GM18873 (cell line): ENCODE data around the gene ZNF41.
"Not testable (repeated sequence)": the region's sequence is repeated elsewhere in the genome, so short reads cannot be mapped to it uniquely, and the experiment has no call there.

Experiments
- ATAC-seq: cut with Tn5 transposase; IDR thresholded peaks from one replicate; pipeline ENCODE4 v1.9.1; 2021; ENCODE audit warnings: mild to moderate bottlenecking, moderate library complexity, moderate number of reproducible peaks; ENCODE audit not compliant: unreplicated experiment, low FRiP score

ZNF41 gene

DNA sequence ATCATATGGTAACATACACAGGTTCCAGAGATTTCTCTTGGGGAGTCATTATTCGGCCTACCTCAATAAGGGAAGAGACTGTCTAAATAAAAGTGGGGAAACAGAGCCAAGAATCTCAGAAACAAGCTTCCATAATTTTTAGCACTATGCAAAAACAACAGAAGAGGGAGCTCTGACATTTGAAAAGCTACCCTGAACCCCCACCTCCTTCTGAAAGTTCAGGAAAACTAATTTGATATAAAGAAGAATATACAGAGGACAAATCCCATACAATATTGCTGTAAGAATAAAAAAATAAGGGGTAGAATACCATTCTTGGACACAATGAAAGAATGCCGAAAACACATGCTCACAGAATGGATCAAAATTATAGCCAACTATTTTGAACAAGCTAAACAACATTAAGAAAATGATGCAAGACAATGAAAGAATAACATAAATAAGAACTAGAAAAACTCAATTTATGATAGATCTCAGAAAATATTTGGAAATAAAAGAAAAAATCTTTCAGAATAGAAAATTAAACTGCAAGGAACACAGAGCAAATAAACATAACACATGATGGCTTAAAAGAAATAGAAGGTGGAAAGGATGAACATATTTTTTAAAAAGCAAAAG, 14.4 kb upstream of the ZNF41 start:
- ATAC-seq = no peak

DNA sequence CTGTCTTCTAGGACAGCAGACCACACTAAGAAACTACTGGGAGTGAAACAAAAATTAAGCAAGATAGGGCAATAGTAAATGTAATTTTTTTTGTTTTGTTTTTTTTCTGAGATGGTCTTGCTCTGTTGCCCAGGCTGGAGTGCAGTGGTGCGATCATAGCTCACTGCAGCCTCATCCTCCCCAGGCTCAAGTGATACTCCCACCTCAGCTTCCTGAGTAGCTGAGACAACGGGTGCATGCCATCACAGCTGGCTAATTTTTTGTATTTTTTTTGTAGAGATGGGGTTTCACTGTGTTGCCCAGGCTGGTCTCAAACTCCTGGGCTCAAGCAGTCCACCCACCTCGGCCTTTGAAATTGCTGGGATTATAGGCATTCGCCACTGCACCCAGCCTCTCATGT, 9.1 kb upstream of the ZNF41 start:
- not testable (repeated sequence) for ATAC-seq

DNA sequence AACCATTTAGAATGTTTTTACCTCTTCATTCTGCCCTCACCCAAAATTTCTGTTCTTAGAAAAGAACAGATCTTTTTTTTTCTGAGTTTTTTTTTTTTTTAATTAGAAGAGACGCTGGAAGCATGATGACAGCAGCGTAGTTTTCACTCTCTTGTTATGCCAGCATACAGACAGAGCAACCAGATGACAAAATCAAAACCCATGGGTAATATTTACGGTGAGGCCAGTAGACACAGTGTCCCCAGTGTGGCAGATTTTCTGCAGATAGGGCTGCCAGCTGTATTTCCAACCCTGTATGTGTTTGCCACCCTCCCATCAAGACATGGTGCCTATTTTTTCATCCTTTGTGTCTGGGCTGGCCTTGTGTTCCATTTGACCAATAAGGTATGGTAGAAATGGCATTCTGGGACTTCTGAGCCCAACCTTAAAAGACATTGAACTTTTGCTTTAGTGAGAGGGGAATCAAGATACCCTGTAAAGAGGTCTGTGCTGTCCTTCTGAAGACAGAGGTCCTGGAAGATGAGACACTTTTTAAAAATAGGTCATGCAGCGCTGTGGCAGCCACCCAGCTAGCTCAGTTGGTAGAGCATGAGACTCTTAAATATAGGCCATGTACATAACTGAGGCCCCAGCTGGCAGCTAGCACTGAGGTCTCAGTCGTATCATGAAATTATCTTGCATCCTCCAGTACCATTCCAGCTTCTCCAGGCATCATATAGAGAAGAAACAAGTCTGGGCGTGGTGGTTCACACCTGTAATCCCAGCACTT, 6.7 kb upstream of the ZNF41 start:
- no peak for ATAC-seq

DNA sequence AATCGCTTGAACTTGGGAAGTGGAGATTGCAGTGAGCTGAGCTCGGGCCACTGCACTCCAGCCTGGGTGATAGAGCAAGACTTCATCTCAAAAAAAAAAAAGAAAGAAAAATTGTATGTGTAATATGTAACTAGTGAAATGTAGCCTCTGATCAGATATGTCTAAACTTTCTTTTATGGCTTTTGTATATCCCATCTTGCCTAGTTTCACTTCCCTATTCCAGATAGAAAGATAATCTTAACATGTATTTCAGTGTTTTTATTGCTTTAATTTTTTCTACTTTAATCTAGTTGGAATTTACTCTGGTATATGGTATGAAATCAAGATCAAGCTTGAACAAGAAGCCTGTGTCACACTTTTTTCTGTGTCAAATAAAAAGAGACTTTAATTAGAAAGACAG, 1.9 kb upstream of the ZNF41 start:
- ATAC-seq = no peak

DNA sequence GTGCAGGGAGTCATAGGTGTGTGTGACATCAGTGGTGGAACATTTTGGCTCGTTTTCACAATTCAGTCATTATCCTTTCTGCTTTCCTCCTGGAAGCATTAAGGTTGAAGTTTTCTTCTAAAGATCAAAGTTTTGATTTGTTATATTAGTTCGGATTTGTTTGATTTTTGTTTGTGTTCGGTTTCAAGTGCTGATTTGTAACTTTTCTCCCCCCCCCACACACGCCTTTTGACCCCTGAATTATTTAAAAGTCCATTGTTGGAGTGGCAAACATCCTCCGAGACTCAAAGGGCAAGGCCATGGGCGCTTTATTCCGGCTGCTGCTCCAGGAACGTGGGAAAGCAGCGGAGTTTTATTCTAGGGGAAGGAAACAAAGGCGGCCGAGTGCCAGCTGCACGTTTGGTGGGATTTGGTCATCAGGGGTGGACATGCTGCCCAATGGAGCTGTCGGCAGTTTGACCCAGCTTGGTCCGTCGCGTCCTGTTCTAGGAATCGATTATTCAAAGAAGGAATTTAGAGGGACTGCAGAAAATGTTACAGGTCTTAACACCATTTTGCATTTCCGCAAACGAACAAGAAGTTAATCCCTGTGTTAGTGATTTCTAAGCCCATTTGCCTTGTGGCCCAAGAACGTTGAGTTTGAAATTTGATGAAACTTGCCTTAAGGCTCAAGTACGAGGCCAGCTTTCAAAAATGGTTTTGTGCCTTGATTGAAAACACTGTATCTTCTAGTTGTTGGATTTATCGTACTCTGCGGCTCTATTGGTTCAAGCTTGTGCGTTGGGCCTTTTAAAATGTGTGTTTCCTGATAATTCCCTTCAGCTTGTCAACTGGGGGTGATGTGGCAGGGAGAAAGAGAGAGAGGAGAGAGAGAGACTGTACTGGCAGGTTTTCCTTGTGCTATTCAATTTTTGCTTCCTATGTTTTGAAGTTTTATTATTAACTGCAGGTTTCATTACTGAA, 565 bp upstream of the ZNF41 start:
- ATAC-seq = no peak

DNA sequence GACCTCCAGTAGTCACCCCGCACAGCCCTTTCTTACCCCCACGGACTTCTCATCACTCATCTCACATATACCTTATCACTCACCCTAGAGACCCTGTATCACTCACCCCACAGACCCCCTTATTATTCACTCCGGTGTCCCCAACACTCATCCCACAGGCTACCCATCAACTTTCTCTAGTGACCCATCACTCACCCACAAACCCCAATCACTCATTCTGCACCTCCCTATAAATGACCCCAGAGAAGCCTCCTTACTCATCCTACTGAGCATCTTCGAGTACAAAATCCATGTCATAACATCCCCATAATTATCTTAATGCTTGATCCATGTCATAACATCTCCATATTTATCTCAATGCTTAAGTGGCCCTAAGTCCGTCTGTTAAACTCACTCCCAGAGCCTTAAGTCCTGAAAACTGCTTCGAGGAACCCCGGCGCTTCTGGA, 934 bp downstream of the ZNF41 start:
- ATAC-seq = no peak

DNA sequence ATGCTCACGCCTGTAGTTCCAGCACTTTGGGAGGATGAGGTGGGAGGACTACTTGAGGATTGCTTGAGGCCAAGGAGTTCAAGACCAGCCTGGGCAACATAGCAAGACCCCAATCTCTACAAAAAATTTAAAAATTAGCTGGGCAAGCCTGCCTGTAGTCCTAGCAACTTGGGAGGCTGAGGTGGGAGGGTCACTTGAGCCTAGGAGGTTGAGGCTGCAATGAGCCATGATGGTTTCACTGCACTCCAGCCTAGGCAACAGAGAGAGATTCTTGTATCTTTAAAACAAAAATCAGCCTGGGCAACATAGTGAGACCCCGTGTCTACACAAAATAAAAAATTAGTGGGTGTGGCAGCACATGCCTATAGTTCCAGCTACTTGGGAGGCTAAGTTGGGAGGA, 1.9 kb downstream of the ZNF41 start:
- no peak for ATAC-seq

DNA sequence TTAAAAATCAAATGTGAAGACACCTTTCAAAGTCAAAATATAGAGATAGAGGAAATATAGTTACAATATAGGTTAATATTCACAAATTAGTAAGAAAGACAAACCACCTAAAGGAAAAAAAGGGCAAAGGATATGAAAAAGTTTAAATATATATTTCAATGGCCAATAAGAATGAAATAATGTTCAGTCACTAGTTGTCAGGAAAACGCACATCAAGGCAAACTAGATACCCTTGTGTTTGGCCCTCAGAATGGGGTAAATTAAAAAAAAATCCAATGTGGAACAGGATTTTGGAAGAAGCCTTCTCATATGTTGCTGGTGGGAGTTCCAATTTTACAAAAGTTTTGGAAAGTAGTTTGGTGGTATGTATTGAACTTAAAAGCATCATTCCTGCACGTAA, 2.4 kb downstream of the ZNF41 start:
- ATAC-seq = no peak

DNA sequence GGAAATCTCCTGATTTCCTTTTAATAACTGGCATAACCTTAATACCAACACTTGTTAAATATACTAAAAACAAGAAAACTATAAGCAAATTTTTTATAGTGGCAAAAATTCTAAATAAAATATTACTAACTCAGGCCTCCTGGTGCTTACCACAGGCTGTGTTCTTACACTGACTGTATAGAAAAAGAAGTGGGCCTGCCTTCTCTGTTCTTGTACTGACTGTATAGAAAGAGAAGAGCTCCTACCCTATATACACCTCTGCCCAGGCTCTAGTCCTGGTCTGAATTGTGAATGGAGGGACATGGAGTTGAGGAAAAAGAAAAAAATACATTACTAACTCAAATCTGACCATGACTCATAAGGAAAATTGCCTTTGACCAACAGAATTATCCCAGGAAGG, 7.5 kb downstream of the ZNF41 start:
- no peak for ATAC-seq

DNA sequence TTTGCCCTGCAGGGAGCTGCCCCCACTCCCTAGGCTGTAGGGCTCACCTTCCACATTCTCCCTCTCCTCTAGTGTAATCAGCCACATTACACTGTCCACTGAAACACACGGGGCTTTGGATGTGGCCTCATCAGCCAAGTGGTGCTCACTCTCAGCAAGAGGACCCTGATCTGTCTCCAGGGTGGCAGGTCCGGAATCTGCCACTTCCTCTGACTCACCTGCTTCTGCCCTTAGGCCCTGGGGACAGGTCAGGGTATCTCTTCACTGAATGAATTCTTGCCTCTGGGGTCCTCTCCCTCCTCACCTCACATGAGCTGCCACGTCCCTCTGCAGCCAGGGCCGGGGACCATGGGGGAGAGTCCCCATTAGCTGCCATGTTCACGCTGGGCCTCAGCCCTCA, 15.9 kb downstream of the ZNF41 start:
- ATAC-seq = no peak

DNA sequence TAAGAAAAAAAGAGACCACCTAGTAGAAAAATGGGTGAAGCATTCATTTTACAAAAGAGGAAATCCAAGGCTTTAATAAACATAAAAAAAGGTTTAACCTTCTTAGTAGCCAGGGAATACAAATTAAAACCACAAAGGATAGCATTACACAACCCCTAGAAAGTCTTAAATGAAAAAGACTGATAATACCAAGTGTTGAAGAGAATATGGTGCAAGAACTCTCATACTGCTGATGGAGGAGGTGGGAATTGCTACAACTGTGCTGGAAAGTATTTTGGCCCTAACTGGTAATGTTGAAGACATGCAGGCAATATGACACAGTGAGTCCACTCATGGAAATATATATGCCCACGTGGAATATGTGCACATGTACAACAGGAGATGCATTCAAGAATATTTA, 22.5 kb downstream of the ZNF41 start:
- no peak for ATAC-seq

DNA sequence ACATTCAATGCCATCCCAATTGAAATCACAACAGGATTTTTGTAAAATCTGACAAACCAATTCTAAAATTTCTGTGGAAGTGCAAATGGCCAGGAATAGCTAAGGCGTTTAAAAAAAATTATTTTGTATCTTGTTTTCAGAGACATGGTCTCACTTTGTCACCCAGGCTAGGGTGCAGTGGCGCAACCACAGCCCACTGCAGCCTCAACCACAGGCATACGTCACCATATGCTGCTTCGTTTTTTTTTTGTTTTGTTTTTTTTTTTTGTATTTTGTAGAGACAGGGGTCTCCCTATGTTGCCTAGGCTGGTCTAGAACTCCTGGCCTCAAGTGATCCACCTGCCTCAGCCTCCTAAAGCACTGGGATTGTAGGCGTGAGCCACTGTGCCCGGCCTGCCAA, 24.5 kb downstream of the ZNF41 start:
- ATAC-seq = no peak

DNA sequence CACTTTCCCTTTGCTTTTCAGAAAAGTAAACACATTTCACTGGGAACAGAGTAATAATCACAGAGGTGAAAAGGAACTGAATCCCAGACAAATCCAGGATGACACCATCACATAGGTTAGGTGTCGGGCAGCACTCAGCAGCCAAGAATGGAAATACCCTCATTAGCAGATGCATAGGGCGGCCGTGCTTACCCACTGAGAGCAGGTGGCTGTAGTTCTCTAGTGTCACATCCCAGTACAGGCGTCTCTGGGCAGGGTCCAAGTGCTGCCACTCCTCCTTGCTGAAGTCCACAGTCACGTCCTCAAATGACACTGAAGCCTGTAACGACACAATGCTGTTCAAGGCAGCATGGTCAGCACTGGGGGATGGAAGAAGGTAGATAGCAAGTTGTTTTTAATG, 26.9 kb downstream of the ZNF41 start:
- no peak for ATAC-seq

DNA sequence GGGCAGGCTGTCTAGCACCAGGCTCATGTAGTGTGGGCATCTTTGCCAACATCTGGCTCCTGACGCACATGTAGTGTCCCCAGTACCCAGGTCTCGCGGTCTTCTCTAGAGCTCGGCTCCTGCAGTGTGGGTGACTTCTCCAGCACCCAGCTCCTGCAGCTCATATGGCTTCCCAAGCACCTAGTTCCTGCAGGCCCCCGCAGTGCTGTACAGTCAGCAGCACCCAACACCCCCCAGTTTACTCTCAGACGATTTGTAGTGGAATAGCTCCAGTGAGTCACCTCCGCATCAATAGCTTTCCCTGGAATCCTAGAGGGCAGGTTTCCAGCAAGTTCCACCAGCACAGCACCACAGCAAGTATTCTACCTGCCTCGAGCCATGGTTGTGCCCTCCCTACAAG, 30.9 kb downstream of the ZNF41 start:
- ATAC-seq = no peak

DNA sequence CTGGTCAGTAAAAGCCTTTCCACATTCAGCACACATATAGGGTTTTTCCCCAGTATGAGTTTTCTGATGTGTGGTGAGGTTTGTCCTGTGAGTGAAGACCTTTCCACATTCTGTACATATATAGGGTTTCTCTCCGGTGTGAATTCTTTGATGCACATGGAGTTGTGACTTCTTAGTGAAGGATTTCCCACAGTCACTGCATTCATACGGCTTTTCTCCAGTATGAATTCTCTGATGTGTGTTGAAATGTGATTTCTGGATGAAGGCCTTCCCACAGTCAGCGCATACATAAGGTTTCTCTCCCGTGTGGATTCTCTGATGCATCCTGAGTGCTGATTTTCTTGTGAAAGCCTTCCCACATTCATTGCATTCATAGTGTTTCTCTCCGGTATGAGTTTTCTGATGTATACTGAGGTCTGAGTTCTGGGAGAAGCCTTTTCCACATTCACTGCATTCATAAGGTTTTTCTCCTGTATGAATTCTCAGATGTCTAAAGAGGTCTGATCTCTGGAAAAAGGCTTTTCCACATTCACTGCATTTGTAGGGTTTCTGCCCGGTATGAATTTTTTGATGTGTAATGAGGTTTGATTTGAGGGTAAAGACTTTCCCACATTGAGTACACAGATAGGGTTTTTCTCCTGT, 34.7 kb downstream of the ZNF41 start:
- no peak for ATAC-seq

DNA sequence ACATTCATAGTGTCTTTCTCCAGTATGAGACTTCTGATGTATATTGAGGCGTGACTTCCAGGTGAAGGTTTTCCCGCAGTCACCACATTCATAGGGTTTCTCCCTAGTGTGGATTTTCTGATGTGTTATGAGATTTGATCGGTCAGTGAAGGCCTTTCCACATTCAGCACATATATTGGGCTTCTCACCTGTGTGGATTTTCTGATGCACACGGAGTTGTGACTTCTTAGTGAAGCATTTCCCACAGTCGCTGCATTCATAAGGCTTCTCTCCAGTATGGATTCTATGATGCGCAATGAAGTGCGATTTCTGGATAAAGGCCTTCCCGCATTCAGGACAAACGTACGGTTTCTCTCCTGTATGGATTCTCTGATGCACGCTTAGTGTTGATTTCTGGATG, 35.4 kb downstream of the ZNF41 start:
- ATAC-seq = no peak

DNA sequence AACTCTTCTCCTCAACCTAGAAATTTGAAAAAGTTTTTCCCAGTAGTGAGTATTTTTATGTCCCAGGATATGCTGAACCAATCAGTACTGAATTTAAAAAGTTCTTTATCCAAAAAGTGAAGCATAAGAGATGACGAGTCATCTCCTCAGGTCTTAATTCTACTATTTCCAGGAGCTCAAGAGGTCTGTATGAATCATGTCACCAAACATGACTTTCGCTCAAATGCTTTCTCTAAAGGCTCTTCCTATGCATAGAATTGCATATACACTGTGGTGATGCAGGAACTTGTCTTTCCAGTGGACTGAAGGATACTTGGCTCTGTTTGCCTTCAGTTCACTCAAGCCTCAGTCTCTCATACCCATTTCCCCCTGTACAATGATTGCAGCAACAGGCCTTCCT, 36.1 kb downstream of the ZNF41 start:
- ATAC-seq = no peak

DNA sequence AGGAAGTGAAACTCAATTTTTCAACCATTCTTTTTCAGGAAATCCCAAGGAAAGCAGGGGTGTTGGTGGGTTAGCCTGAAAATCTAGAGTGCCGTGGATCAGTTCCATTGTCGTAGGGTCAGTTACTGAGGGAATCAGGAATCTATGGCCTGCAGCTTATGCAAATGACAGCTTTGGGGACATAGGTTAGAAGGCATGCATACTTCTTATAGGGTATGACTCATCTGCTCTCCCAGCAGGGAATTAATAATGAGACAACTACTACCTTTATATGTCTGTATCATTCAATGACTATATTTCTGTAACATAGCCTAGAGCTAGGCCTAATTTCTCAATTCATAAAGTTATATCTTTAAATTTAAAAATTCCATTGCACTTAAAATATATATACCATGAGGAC, 36.6 kb downstream of the ZNF41 start:
- ATAC-seq = no peak

DNA sequence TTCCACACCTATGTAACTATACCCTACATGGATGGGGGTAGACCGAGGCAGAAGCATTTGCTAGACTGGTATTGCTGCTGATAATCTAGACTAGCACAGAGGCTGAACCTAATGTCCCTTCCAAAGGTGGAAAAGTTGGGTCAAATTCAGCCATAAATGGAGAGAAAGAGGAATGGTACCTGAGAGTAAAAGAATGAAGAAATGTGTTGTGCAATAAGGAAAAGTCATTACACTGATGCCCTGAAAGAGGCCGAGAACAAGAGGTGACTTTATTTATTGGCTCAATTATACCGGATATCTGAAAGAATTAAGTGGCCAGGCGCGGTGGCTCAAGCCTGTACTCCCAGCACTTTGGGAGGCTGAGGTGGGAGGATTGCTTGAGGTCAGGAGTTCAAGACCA, 52.1 kb downstream of the ZNF41 start:
- ATAC-seq = no peak

DNA sequence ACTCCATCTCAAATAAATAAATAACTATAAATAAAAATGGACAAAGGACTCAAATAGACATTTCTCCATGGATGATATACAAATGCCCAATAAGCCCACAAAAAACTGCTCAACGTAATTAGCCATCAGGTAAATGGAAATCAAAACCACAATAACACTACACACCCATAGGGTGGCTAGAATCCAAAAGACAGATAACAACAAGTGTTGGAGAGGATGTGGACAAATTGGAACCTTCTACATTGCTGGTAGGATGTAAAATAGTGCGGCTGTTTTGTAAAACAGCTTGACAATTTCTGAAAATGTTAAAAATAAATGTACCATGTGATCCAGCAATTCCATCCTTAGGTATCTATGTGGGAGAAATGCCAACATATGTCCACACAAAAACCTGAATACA, 60.6 kb downstream of the ZNF41 start:
- ATAC-seq = no peak

DNA sequence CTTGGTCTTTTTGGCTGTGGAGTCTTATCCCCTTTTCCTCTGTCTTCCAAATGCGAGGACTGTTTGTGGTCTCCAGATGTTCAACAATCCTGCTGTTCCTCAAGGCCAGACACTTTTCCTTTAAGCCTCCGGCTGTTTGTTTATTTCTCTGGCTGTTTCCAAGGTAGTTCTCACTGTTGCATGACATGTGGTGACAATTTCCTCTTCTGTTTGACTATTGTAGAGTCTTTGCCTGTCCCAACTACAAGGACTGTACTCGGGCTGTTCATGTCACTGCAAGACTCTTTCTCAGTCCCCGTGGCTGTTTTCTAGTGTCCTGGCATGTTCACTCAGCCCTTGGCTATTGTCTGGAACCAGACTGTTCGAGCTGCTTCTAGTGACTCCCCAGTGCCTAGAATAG, 62.1 kb downstream of the ZNF41 start:
- ATAC-seq = no peak
